Bronchus fibroblast of lung (primary cell): ENCODE results near the gene RAB3IL1. TPM values are rescaled to one million over a fixed set of nuclear protein-coding genes. Genes with fewer than 3 reads are reported as not detected.

Source experiments
- total RNA-seq: library from RNA; depleted of rRNA; stranded (reverse); fragments of >200 nt; gene quantifications from 2 replicates; pipeline ENCODE4 v1.2.3, GENCODE V29; 2015

RAB3IL1 gene
- 0.89 and 3.0 TPM in 2 replicates for total RNA-seq

GRCh38 chr11:61917334-61918109 is at the start of gene RAB3IL1:
Gene RAB3IL1 (minus strand): TSS chr11:61917566. CDS start chr11:61917367, 199 bp downstream.

GRCh38 chr11:61950035-61950547 is 32.7 kb upstream of the RAB3IL1 start, which contains the start of gene BEST1:
Gene BEST1 (plus strand): TSS chr11:61950351. CDS start chr11:61951807, 1,456 bp downstream.

GRCh38 chr11:61891331-61892084 is 25.9 kb downstream of the RAB3IL1 start, which contains the start of gene FADS3:
Gene FADS3 (minus strand): TSS chr11:61891545. CDS start chr11:61891381, 164 bp downstream.

Other genes starting within 250 kb of the RAB3IL1 start
- gene DAGLA, start 237.2 kb downstream of the RAB3IL1 start, total RNA-seq: 1.8 and 2.0 TPM in 2 replicates
- gene MYRF, start 164.9 kb downstream of the RAB3IL1 start, total RNA-seq: 3.3 and 3.5 TPM in 2 replicates
- 62.5 and 77.2 TPM in 2 replicates for gene TMEM258, start 125.0 kb downstream of the RAB3IL1 start, total RNA-seq
- 42.9 and 47.1 TPM in 2 replicates for gene FEN1, start 124.7 kb downstream of the RAB3IL1 start, total RNA-seq
- 171 and 182 TPM in 2 replicates for gene FADS1, start 100.6 kb downstream of the RAB3IL1 start, total RNA-seq
- gene FADS2, start 89.3 kb downstream of the RAB3IL1 start, total RNA-seq: 953 and 987 TPM in 2 replicates
- 49.6 and 53.8 TPM in 2 replicates for gene FADS3, start 26.0 kb downstream of the RAB3IL1 start, total RNA-seq
- gene BEST1, start 32.8 kb upstream of the RAB3IL1 start, total RNA-seq: 1.7 and 2.2 TPM in 2 replicates
- gene FTH1, start 50.1 kb upstream of the RAB3IL1 start, total RNA-seq: 569 and 797 TPM in 2 replicates
- gene INCENP, start 206.4 kb upstream of the RAB3IL1 start, total RNA-seq: 53.6 and 60.4 TPM in 2 replicates